Spinal cord (tissue), 10 donors: ENCODE data around the gene PPP6R1. TPM values are rescaled to one million over a fixed set of nuclear protein-coding genes. Genes with fewer than 3 reads are reported as not detected.
A peak's percentile ranks its signal among the peaks of the same experiment; 100 is the strongest.

Experiments used
- DNase-seq, 6 donors: peaks; one replicate each; pipeline versions ENCODE4 v3.0.0 to v3.0.0-alpha.2; 2013 to 2015; ENCODE audit warnings: low spot score in 6 of 6, low read depth in 4 of 6
- H3K27ac ChIP-seq: one replicate; pipeline ENCODE4 v1.5.1; 2013; ENCODE audit warnings: low read depth, low read length, control low read depth
- H3K27me3 ChIP-seq: one replicate; pipeline ENCODE4 v1.6.1; 2013; ENCODE audit warnings: low read length; ENCODE audit not compliant: control insufficient read depth, insufficient read depth
- H3K36me3 ChIP-seq: one replicate; pipeline ENCODE4 v1.6.1; 2013; ENCODE audit warnings: low read length; ENCODE audit not compliant: control insufficient read depth, insufficient read depth
- H3K4me1 ChIP-seq: one replicate; pipeline ENCODE4 v1.6.1; 2013; ENCODE audit warnings: low read length; ENCODE audit not compliant: control insufficient read depth, insufficient read depth
- H3K4me3 ChIP-seq: one replicate; pipeline ENCODE4 v1.5.1; 2013; ENCODE audit warnings: low read depth, low read length, control low read depth
- H3K9me3 ChIP-seq: one replicate; pipeline ENCODE4 v1.6.1; 2013; ENCODE audit warnings: low read length; ENCODE audit not compliant: control insufficient read depth, insufficient read depth
- WGBS: methylation state at CpG from one replicate; pipeline ENCODE4 v1.1.5; 2013; ENCODE audit warnings: missing lambda C conversion rate; ENCODE audit not compliant: insufficient coverage; 5-methylcytosine and 5-hydroxymethylcytosine counted together
- long read RNA-seq, 4 donors: transcript quantifications; one replicate each; lab custom pipeline, GENCODE V29; 2026
- polyA plus RNA-seq, 2 donors: library from polyadenylated mRNA; unstranded; fragments of 120-200 nt; gene quantifications; one replicate each; pipeline ENCODE4 v1.2.1, GENCODE V29; 2013; ENCODE audit not compliant: insufficient read length in 2 of 2
- total RNA-seq, 2 donors: library from RNA; depleted of rRNA in 1 of 2; stranded (reverse); fragments of 120-200 nt in 1 of 2; fragments of >200 nt in 1 of 2; gene quantifications; one replicate each; pipeline versions ENCODE4 v1.2.3 to v1.2.4, GENCODE V29; 2013 to 2014
- donor health status: healthy.

PPP6R1 gene
- total RNA-seq: 10 to 100 TPM; 22.6 to 23.9 TPM
- 10 to 100 TPM; 58.9 to 66.8 TPM for polyA plus RNA-seq
- long read RNA-seq, donor 1, partial matches to known transcripts: 0 of 4 reads
- long read RNA-seq, donor 1, other reads (novel, unspliced or antisense): 0 of 4 reads
- long read RNA-seq, donor 2, partial matches to known transcripts: 0 of 2 reads
- long read RNA-seq, donor 2, other reads (novel, unspliced or antisense): 0 of 2 reads
- long read RNA-seq, donor 3, partial matches to known transcripts: 0 of 1 reads
- long read RNA-seq, donor 3, other reads (novel, unspliced or antisense): 0 of 1 reads
- long read RNA-seq, donor 4, partial matches to known transcripts: 0 of 3 reads
- long read RNA-seq, donor 4, other reads (novel, unspliced or antisense): 0 of 3 reads

DNA sequence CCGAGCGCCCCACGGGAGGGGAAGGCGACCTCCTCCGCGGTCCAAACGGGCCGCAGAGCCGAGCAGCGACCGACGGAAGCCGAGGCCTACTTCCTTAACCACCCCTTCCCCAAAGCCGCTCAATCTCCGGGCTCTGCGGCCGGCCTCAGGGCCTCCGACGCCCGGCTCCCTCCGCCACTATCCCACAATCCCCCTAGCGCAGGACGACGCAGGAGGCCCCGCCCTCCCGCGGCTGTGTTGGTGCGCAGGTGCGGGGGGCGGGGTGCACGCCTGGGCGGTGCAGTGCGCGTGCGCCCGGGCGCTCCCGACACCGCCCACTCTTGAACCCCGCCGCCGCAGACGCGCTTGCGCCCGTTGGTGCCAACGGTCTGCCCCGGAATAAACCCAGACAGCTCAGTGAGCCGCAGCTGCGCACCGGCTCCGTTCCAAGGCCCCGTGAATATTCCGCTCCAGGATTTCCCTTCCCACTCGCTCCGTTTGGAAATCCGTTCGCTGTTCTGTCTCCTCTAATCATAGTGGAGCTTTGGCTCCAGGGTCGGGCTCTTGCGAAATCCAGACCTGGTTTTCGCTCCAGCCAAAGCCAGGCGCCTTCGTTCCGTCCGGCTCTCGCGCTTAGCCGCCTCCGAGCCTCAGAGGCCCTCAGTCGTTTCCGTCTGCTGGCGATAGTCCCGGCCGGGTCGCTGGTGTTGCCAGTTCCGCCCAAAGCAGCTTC, at the start of gene PPP6R1:
Gene PPP6R1 (minus strand): TSS at position 190 of the 712 bp plus-strand sequence. CDS start 11,914 bp downstream, outside the sequence.
- H3K36me3 ChIP-seq: peaks cover 33% of the 10 kb centered on the region
- DNase-seq: peak; percentile 99 to 100 (median 100)
- peaks cover 46% of the 10 kb centered on the region for H3K4me1 ChIP-seq
- no peaks in the 10 kb centered on the region for H3K27me3 ChIP-seq
- H3K27ac ChIP-seq: peak within 1 kb of the TSS; percentile 95
- WGBS: under 1% methylated on average over 76 of the region's 76 CpGs
- peak within 1 kb of the TSS; percentile 83 for H3K4me3 ChIP-seq
- no peaks in the 10 kb centered on the region for H3K9me3 ChIP-seq

GRCh38 chr19:55308281-55308680, 49.5 kb upstream of the PPP6R1 start:
- 96% methylated on average over 7 of the region's 11 CpGs for WGBS
- no peak overlapping the region for H3K27ac ChIP-seq
- peaks cover 96% of the 10 kb centered on the region for H3K36me3 ChIP-seq
- H3K4me3 ChIP-seq: no peak overlapping the region
- no peak for DNase-seq
- no peaks in the 10 kb centered on the region for H3K27me3 ChIP-seq
- peaks cover 4% of the 10 kb centered on the region for H3K4me1 ChIP-seq
- no peaks in the 10 kb centered on the region for H3K9me3 ChIP-seq

DNA sequence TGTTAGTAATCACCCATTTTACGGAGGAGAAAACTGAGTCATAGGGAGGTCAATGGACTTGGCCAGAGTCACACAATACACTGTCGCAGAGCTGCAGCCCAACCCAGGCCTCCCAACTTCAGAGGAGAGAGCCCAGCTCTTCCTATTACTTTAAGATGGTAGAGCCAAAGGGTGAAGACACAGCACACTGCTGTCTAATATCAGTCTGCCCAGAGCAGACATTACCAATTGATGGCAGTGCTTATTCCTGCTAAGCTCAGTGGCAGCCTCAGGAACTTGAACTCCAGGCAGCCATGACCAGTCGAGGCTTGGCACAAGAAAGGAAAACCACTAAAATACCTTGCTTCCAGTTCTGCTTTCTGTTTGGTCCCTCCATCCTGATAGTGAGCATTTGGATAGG, 47.9 kb upstream of the PPP6R1 start:
- H3K36me3 ChIP-seq: peaks cover 94% of the 10 kb centered on the region
- WGBS: 82% methylated on average over 3 of the region's 3 CpGs
- no peak for DNase-seq
- H3K9me3 ChIP-seq: no peaks in the 10 kb centered on the region
- H3K4me3 ChIP-seq: no peak overlapping the region
- H3K27ac ChIP-seq: no peak overlapping the region
- H3K27me3 ChIP-seq: no peaks in the 10 kb centered on the region
- peaks cover 12% of the 10 kb centered on the region for H3K4me1 ChIP-seq

DNA sequence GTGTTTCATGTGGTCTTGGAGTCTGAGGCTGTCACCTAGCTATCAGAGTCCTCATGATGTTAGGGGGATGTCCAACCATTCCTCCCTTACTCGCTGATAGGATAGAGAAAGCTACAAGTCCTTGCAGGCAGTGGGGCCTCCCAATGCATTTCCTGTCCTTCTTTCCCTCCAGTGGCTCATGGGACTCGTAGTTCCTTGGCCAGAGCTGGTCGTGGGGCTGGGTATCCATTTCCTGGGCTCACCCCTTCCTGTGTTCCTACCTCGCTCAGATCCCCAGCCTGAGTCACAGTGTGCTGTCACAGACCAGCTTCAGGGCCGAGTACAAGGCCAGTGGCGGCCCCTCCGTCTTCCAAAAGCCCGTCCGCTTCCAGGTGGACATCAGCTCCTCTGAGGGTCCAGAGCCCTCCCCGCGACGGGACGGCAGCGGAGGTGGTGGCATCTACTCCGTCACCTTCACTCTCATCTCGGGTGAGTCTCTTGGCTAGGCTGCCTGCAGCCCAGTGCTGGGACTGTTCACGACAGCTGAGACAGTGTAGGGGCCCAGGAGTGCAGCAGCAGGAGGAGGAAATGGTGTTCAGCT, 47.3 kb upstream of the PPP6R1 start:
- Histone ChIP-seq H3K27ac (no peak overlapping the region), H3K36me3 (peaks cover 87% of the 10 kb centered on the region), H3K4me3 (no peak overlapping the region), H3K4me1 (peaks cover 18% of the 10 kb centered on the region), H3K9me3 (no peaks in the 10 kb centered on the region), H3K27me3 (no peaks in the 10 kb centered on the region)
- DNase-seq: no peak
- 97% methylated on average over 16 of the region's 17 CpGs for WGBS

GRCh38 chr19:55305491-55305890, 46.7 kb upstream of the PPP6R1 start:
- H3K4me3 ChIP-seq: no peak overlapping the region
- H3K4me1 ChIP-seq: peaks cover 17% of the 10 kb centered on the region
- no peaks in the 10 kb centered on the region for H3K9me3 ChIP-seq
- WGBS: 90% methylated on average over 8 of the region's 9 CpGs
- no peaks in the 10 kb centered on the region for H3K27me3 ChIP-seq
- H3K36me3 ChIP-seq: peaks cover 83% of the 10 kb centered on the region
- no peak overlapping the region for H3K27ac ChIP-seq
- peak in 2 of 6 donors; percentile 47 to 52 for DNase-seq

- no peak overlapping the region for H3K27ac ChIP-seq
- 76% methylated on average over 10 of the region's 14 CpGs for WGBS
- no peak overlapping the region for H3K4me3 ChIP-seq
- peaks cover 16% of the 10 kb centered on the region for H3K4me1 ChIP-seq
- no peaks in the 10 kb centered on the region for H3K27me3 ChIP-seq
- H3K9me3 ChIP-seq: no peaks in the 10 kb centered on the region
- peaks cover 80% of the 10 kb centered on the region for H3K36me3 ChIP-seq
- DNase-seq: no peak
Observed at GRCh38 chr19:55304980-55305379, 46.2 kb upstream of the PPP6R1 start.

DNA sequence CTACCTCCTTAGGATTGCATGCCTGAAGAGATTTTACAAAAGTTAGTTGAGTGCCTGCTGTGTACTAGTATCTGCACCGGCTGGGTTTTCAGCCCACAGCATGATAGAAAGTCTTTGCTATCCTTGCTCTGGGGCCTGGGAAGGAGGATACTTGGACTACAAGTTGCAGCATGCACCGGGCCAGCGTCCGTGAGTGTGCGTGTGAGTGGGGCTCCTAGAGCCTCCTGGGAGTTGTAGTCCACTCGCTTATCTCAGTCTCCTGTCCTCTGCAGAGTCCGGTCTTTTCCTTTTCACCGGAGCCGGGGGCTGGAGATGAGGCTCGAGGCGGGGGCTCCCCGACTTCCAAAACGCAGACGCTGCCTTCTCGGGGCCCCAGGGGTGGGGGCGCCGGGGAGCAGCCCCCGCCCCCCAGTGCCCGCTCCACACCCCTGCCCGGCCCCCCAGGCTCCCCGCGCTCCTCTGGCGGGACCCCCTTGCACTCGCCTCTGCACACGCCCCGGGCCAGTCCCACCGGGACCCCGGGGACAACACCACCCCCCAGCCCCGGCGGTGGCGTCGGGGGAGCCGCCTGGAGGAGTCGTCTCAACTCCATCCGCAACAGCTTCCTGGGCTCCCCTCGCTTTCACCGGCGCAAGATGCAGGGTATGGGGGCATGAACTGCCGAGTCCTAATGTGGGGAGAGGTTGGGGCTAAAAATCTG, 45.6 kb upstream of the PPP6R1 start:
- DNase-seq: peak in 1 of 6 donors; percentile 20
- WGBS: 88% methylated on average over 23 of the region's 39 CpGs
- Histone ChIP-seq H3K27me3 (no peaks in the 10 kb centered on the region), H3K36me3 (peaks cover 80% of the 10 kb centered on the region), H3K4me3 (no peak overlapping the region), H3K4me1 (peaks cover 16% of the 10 kb centered on the region), H3K9me3 (no peaks in the 10 kb centered on the region), H3K27ac (no peak overlapping the region)

- WGBS: 89% methylated on average over 11 of the region's 11 CpGs
- Histone ChIP-seq H3K4me3 (no peak overlapping the region), H3K27ac (no peak overlapping the region), H3K36me3 (peaks cover 80% of the 10 kb centered on the region), H3K27me3 (no peaks in the 10 kb centered on the region), H3K9me3 (no peaks in the 10 kb centered on the region), H3K4me1 (peaks cover 16% of the 10 kb centered on the region)
- no peak for DNase-seq
Observed at GRCh38 chr19:55303477-55303876, 44.7 kb upstream of the PPP6R1 start.

- H3K27ac ChIP-seq: no peak overlapping the region
- no peaks in the 10 kb centered on the region for H3K27me3 ChIP-seq
- peak overlapping the region; percentile 39 for H3K4me3 ChIP-seq
- no peak for DNase-seq
- H3K4me1 ChIP-seq: peaks cover 16% of the 10 kb centered on the region
- H3K36me3 ChIP-seq: peaks cover 76% of the 10 kb centered on the region
- 83% methylated on average over 6 of the region's 12 CpGs for WGBS
- no peaks in the 10 kb centered on the region for H3K9me3 ChIP-seq
Observed at GRCh38 chr19:55302318-55302703, 43.5 kb upstream of the PPP6R1 start.
